ENCODE results near the gene CCM2.

Gene CCM2

DNA sequence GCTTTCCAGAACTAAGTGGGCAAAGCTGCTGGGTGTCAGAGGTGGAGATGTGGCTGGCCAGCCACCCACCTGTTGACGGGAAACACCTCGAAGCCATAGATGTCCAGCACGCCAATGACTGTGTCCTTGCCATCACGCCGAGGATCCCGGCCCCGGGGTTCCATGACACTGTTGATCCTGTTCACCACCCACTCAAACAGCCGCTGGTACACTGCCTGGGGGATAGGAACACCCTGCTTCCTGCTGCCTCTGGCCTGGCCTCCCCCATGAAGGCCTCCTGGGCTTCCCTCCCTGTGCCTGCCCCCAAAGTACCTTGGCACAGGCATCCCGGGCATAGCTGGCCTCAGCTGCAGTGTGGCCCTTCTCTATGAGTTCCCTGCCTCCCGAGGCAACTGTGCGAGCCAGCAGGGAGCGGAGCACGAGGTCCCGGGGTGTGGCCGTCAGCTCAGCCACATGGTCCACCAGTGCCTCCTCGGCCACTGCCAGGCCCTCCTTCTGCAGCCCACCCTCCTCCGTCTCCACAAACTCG lies 29.4 kb upstream of the CCM2 start:
- Histone ChIP-seq H3K36me3 (ENCODE audit: control insufficient read depth in 1 of 2, insufficient read depth in 2 of 2, low read length in 2 of 2) (peaks cover 0 to 6% of the 10 kb centered on the region in 2 donors), H3K9me3 (ENCODE audit: control insufficient read depth in 1 of 2, low read length in 2 of 2) (no peaks in the 10 kb centered on the region), H3K4me1 (ENCODE audit: control insufficient read depth in 1 of 2, insufficient read depth in 2 of 2, low read length in 2 of 2) (no peaks in the 10 kb centered on the region), H3K4me3 (ENCODE audit: low read depth in 1 of 2, low read length in 2 of 2) (no peak overlapping the region), H3K27me3 (ENCODE audit: low read depth, low read length) (no peaks in the 10 kb centered on the region), H3K27ac (ENCODE audit: low read length) (no peak overlapping the region)

DNA sequence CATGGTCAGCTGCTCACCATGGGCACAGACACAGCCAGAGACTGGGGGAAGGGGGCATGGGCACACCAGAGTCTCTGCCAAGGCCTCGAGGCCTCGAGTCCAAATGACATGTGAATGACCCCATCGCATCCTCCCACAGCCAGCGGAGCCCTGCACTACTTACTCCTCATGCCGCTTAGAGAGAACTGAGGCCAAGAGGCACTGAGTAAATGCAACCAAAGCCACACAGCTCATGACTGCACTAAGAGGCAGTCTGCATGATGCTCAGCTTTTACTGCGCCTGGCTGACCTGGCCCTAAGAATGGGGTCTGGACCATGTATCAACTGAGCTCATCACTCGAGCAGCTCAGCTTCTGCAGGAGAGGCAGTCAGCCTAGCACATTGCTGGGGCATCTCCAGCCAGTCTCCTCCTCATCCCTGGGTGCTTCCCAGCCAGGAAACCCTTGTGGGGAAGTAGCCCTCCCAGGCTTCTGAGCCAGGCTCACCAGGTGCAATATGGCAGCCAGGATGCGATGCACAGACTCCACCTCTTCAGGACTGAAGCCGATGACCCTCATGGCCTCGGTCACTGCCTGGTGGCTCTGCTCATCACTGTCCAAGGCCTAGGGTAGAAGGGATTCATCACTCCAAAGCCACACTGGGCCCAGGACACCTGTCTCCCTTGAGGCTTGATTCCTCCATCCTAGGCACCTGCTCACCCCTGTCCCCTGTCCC lies 28.7 kb upstream of the CCM2 start:
- Histone ChIP-seq H3K27me3 (ENCODE audit: low read depth, low read length) (no peaks in the 10 kb centered on the region), H3K4me1 (ENCODE audit: control insufficient read depth in 1 of 2, insufficient read depth in 2 of 2, low read length in 2 of 2) (no peaks in the 10 kb centered on the region), H3K9me3 (ENCODE audit: control insufficient read depth in 1 of 2, low read length in 2 of 2) (no peaks in the 10 kb centered on the region), H3K4me3 (ENCODE audit: low read depth in 1 of 2, low read length in 2 of 2) (no peak overlapping the region), H3K27ac (ENCODE audit: low read length) (no peak overlapping the region), H3K36me3 (ENCODE audit: control insufficient read depth in 1 of 2, insufficient read depth in 2 of 2, low read length in 2 of 2) (peaks cover 0 to 6% of the 10 kb centered on the region in 2 donors)

DNA sequence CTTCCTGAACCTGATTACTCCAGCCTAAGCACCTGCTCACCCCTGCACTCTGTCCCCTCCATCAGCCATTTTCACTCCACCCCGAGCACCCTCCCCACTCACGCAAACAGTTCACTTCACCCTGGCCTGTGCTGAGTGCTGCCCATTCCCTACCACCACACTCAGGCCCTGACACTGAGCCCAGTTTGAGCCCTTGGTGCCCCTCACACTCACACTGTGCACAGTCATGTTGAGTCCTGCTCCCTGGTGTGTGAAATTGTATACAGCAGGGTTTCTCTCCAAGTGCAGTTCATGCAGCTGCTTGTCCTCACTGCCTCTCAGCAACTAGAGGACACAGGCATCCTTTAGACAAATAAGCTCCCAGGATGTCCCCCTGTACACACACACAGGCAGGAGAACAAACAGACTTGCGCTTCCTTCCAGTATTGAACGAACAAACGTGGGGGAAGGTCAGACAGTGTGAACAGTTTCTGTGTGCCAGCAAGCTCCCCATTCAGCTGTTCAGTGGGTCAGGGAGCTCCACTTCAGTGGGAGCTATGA lies 28.0 kb upstream of the CCM2 start:
- Histone ChIP-seq H3K36me3 (ENCODE audit: control insufficient read depth in 1 of 2, insufficient read depth in 2 of 2, low read length in 2 of 2) (peaks cover 0 to 6% of the 10 kb centered on the region in 2 donors), H3K9me3 (ENCODE audit: control insufficient read depth in 1 of 2, low read length in 2 of 2) (no peaks in the 10 kb centered on the region), H3K27me3 (ENCODE audit: low read depth, low read length) (no peaks in the 10 kb centered on the region), H3K27ac (ENCODE audit: low read length) (no peak overlapping the region), H3K4me3 (ENCODE audit: low read depth in 1 of 2, low read length in 2 of 2) (no peak overlapping the region), H3K4me1 (ENCODE audit: control insufficient read depth in 1 of 2, insufficient read depth in 2 of 2, low read length in 2 of 2) (no peaks in the 10 kb centered on the region)

DNA sequence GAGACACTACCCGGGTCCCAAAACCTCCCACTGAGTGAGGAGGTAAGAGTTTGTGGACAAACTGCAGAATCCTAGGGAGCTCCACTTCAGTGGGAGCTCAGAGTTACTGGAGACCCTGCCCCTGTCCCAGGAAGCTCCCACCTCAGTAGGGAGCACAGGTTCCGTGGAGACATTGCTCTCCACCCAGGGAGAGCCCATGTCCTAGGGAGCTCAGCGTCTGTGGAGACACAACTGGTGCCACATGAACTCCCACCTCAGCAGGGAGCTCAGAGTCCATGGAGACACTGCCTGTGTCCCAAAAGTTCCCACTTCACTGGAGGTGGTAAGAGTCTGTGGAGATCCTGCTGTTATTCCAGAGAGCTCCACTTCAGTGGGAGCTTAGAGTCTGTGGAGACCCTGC lies 27.4 kb upstream of the CCM2 start:
- H3K36me3 ChIP-seq (ENCODE audit: control insufficient read depth in 1 of 2, insufficient read depth in 2 of 2, low read length in 2 of 2), result peaks cover 0 to 6% of the 10 kb centered on the region in 2 donors
- H3K4me1 ChIP-seq (ENCODE audit: control insufficient read depth in 1 of 2, insufficient read depth in 2 of 2, low read length in 2 of 2), result no peaks in the 10 kb centered on the region
- no peaks in the 10 kb centered on the region for H3K27me3 ChIP-seq (ENCODE audit: low read depth, low read length)
- H3K9me3 ChIP-seq (ENCODE audit: control insufficient read depth in 1 of 2, low read length in 2 of 2), result no peaks in the 10 kb centered on the region
- no peak overlapping the region for H3K27ac ChIP-seq (ENCODE audit: low read length)
- no peak overlapping the region for H3K4me3 ChIP-seq (ENCODE audit: low read depth in 1 of 2, low read length in 2 of 2)

DNA sequence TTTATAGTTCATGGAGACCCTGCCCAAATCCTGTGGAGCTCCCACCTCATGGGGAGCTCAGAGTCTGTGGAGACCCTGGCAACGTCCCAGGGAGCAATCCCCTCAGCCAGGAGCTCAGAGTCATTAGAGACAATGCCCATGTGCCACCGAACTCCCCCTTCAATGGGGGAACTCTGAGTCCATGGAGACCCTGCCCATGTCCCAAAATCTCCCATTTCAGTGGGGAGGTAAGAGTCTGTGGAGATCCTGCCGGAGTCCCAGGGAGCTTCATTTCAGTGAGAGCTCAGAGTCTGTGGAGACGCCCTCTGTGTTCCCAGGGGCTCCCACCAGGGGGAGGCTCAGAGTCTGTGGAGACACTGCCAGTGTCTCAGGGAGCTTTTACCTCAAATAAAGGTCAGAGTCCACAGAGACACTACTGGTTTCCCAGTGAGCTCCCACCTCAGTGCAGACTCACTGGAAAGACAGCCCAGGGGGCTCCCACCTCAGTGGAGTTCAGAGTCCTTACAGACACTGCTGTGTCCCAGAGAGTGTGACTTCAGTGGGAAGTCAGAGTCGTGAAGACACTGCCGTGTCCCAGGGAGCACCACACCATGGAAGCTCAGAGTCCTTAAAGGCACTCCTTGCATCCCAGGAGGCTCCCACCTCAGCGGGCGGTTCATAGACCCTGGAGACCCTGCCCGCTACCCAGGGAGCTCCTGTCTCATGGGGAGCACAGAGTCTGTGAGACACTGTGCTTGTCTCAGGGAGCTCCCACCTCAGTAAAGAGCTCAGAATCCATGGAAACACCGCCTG lies 26.2 kb upstream of the CCM2 start:
- Histone ChIP-seq H3K4me3 (ENCODE audit: low read depth in 1 of 2, low read length in 2 of 2) (no peak overlapping the region), H3K27ac (ENCODE audit: low read length) (no peak overlapping the region), H3K36me3 (ENCODE audit: control insufficient read depth in 1 of 2, insufficient read depth in 2 of 2, low read length in 2 of 2) (peaks cover 3 to 6% of the 10 kb centered on the region in 2 donors), H3K9me3 (ENCODE audit: control insufficient read depth in 1 of 2, low read length in 2 of 2) (no peaks in the 10 kb centered on the region), H3K4me1 (ENCODE audit: control insufficient read depth in 1 of 2, insufficient read depth in 2 of 2, low read length in 2 of 2) (no peaks in the 10 kb centered on the region), H3K27me3 (ENCODE audit: low read depth, low read length) (no peaks in the 10 kb centered on the region)

DNA sequence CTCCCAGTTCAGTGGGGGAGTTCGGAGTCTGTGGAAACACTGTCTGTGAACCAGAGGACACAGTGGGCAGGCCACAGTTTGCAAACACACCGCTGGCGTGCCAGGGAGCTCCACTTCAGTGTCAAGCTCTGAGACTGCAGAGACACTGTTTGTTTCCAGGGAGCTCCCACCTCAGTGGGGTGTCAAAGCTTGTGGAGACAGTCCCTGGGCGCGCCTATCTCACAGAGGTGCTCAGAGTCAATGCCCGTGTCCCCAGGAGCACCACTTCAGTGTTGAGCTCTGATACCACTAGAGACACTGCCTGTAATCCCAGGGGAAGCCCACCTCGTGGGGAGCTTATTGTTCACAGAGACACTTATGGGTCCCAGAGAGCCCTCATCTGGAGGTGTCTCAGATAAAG lies 25.5 kb upstream of the CCM2 start:
- Histone ChIP-seq H3K36me3 (ENCODE audit: control insufficient read depth in 1 of 2, insufficient read depth in 2 of 2, low read length in 2 of 2) (peaks cover 4 to 6% of the 10 kb centered on the region in 2 donors), H3K9me3 (ENCODE audit: control insufficient read depth in 1 of 2, low read length in 2 of 2) (no peaks in the 10 kb centered on the region), H3K27ac (ENCODE audit: low read length) (no peak overlapping the region), H3K27me3 (ENCODE audit: low read depth, low read length) (no peaks in the 10 kb centered on the region), H3K4me3 (ENCODE audit: low read depth in 1 of 2, low read length in 2 of 2) (no peak overlapping the region), H3K4me1 (ENCODE audit: control insufficient read depth in 1 of 2, insufficient read depth in 2 of 2, low read length in 2 of 2) (peaks cover 0 to 3% of the 10 kb centered on the region in 2 donors)

DNA sequence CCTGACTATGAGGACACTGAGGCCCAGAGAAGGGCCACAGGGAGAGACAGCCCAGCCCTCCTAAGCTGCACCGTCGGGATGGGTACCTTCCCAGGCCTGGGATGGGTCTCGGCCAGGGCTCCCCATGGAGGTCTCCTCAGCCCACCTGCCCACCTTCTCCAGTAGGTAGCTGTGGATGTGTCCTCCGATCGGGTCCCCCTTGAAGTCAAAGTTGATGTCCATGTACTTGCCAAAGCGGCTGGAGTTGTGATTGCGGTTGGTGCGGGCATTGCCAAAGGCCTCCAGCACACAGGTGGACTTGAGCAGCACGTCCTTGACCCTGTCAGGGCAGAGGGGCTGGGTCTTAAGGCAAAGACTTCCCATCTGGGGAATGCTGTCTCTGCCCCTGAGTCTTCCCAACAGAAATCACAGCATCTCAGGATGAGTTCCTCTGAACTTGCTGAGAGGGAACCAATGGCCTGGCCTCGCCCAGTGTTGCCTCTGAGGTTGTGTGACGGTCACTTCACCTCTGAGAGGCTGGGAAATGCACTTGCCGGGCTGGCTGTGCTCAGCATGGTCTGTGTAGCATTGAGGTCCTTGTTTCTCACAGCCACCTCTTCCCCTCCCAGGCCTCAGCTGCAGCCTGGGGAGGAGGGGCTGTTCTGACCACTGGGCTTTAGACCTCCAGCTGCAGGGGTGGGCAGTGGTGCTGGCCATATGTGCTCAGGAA lies 24.5 kb upstream of the CCM2 start:
- H3K36me3 ChIP-seq (ENCODE audit: control insufficient read depth in 1 of 2, insufficient read depth in 2 of 2, low read length in 2 of 2), result peaks cover 4 to 6% of the 10 kb centered on the region in 2 donors
- H3K27ac ChIP-seq (ENCODE audit: low read length), result no peak overlapping the region
- H3K27me3 ChIP-seq (ENCODE audit: low read depth, low read length), result no peaks in the 10 kb centered on the region
- H3K4me1 ChIP-seq (ENCODE audit: control insufficient read depth in 1 of 2, insufficient read depth in 2 of 2, low read length in 2 of 2), result peaks cover 0 to 7% of the 10 kb centered on the region in 2 donors
- H3K9me3 ChIP-seq (ENCODE audit: control insufficient read depth in 1 of 2, low read length in 2 of 2), result no peaks in the 10 kb centered on the region
- no peak overlapping the region for H3K4me3 ChIP-seq (ENCODE audit: low read depth in 1 of 2, low read length in 2 of 2)

DNA sequence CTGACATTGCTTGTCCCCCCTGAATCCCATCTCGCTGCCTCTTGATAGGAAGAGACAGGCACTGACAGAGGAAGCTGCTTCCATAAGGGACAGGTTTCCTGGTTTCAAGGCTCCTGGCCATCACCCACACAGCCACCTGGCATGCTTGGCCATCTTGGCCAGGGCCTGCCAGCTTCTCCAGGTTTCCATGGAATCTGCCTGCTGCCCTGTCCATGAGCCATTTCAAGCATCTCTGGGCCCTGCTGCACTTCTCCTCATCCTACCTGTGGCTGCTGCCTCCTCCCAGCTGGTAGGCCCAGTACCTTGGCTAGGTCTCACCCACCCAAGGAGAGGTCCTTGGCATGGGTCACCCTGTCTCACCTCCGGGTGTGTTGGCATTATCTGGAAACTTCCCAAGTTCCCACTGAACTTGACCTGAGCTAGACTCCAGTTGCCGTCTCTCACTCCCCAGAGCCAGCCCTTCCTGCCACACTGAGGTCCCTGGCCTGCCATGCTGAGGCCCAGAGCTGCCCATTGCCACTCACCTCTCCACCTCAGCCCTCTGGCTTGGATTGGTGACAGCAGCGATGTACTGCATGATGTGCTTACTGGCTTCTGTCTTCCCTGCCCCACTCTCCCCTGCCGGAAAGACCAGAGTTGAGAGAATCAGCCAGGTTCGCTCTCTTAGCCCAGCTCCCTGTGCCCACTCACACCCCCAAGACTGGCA lies 23.8 kb upstream of the CCM2 start:
- peaks cover 0 to 7% of the 10 kb centered on the region in 2 donors for H3K4me1 ChIP-seq (ENCODE audit: control insufficient read depth in 1 of 2, insufficient read depth in 2 of 2, low read length in 2 of 2)
- H3K9me3 ChIP-seq (ENCODE audit: control insufficient read depth in 1 of 2, low read length in 2 of 2), result no peaks in the 10 kb centered on the region
- no peak overlapping the region for H3K27ac ChIP-seq (ENCODE audit: low read length)
- H3K27me3 ChIP-seq (ENCODE audit: low read depth, low read length), result no peaks in the 10 kb centered on the region
- no peak overlapping the region for H3K4me3 ChIP-seq (ENCODE audit: low read depth in 1 of 2, low read length in 2 of 2)
- H3K36me3 ChIP-seq (ENCODE audit: control insufficient read depth in 1 of 2, insufficient read depth in 2 of 2, low read length in 2 of 2), result peaks cover 4 to 5% of the 10 kb centered on the region in 2 donors

DNA sequence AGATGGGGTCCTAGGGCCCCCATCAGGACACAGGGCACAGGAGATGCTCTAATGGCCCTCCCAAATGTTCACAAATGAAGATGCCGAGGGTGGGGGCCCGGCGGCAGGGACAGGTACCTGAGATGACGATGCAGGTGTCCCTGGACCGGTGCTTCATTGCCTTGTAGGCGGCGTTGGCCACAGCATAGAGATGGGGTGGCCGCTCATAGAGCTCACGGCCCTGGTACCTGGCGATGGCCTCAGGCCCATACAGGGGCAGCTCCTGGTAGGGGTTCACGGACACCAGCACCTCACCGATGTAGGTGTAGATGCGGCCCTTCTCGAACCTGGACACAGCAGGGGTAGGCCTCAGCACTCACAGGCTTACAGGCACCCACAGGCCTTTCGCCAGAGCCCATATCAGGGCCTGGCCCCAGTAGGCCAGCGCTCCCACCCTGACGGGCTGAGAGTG lies 23.2 kb upstream of the CCM2 start:
- H3K9me3 ChIP-seq (ENCODE audit: control insufficient read depth in 1 of 2, low read length in 2 of 2), result no peaks in the 10 kb centered on the region
- no peak overlapping the region for H3K27ac ChIP-seq (ENCODE audit: low read length)
- H3K27me3 ChIP-seq (ENCODE audit: low read depth, low read length), result no peaks in the 10 kb centered on the region
- H3K4me1 ChIP-seq (ENCODE audit: control insufficient read depth in 1 of 2, insufficient read depth in 2 of 2, low read length in 2 of 2), result peaks cover 0 to 9% of the 10 kb centered on the region in 2 donors
- peaks cover 0 to 4% of the 10 kb centered on the region in 2 donors for H3K36me3 ChIP-seq (ENCODE audit: control insufficient read depth in 1 of 2, insufficient read depth in 2 of 2, low read length in 2 of 2)
- H3K4me3 ChIP-seq (ENCODE audit: low read depth in 1 of 2, low read length in 2 of 2), result no peak overlapping the region

DNA sequence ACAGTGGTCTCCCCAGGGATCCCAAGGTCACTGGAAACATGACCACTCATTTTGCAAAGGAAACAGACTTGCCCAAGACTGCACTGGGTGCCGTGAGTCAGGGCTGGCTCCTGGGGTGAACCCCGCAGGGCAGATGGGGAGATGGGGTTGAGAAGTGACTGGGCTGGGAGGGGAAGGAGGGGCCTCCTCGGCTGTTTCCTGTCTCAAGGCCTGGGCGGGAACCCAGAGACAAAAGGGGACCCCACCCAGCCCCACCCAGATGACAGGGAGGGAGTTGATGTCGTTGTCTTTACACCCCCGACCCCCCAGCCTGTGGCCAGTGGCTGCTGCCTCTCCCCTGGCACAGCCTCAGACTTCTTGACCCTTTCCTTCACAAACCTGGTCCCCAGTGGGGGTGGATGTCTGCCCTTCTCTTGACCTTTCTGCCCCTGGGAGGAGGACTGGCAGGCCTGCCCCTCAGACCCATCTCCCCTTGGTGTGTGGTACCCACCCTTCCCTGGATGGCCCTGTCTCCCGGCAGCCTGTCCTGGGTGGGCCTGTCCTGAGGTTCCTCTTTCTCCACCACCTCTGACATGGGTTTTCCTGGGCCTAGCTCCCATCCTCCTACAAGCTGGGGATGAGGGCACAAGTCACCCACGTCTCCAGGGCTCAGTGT lies 22.6 kb upstream of the CCM2 start:
- H3K36me3 ChIP-seq (ENCODE audit: control insufficient read depth in 1 of 2, insufficient read depth in 2 of 2, low read length in 2 of 2), result peaks cover under 1 to 6% of the 10 kb centered on the region in 2 donors
- no peaks in the 10 kb centered on the region for H3K9me3 ChIP-seq (ENCODE audit: control insufficient read depth in 1 of 2, low read length in 2 of 2)
- peaks cover 0 to 10% of the 10 kb centered on the region in 2 donors for H3K4me1 ChIP-seq (ENCODE audit: control insufficient read depth in 1 of 2, insufficient read depth in 2 of 2, low read length in 2 of 2)
- no peaks in the 10 kb centered on the region for H3K27me3 ChIP-seq (ENCODE audit: low read depth, low read length)
- peak overlapping the region; percentile 34 to 44 for H3K4me3 ChIP-seq (ENCODE audit: low read depth in 1 of 2, low read length in 2 of 2)
- peak overlapping the region; percentile 65 for H3K27ac ChIP-seq (ENCODE audit: low read length)
